Activated T-cell treated with anti-CD3 and anti-CD28 coated beads, Interleukin-2, amount 50 U/mL, for 1 hour (primary cell): ENCODE measurements around the gene S100A16.

ENCODE experiments used
- DNase-seq: peaks from one replicate; pipeline ENCODE4 v3.0.0-alpha.2; 2020

The S100A16 gene

GRCh38 chr1:153560771-153561465 is 52.0 kb downstream of the S100A16 start:
- no peak for DNase-seq

DNA sequence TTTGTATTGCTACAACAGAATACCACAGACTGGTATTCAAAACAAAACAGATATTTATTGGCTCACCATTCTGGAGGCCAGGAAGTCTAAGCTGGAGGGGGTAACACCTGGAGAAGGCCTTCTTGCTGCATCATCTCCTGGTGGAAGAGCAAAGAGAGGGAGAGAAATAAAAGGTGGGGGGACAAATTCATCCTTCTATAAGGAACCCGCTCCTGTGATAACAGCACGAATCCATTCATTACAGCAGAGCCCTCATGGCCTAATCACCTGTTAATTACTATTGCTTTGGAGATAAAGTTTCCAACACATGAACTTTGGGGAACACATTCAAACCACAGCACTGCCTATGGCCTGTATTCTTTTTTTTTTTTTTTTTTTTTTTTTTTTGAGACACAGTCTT is 52.7 kb downstream of the S100A16 start:
- DNase-seq, result no peak

DNA sequence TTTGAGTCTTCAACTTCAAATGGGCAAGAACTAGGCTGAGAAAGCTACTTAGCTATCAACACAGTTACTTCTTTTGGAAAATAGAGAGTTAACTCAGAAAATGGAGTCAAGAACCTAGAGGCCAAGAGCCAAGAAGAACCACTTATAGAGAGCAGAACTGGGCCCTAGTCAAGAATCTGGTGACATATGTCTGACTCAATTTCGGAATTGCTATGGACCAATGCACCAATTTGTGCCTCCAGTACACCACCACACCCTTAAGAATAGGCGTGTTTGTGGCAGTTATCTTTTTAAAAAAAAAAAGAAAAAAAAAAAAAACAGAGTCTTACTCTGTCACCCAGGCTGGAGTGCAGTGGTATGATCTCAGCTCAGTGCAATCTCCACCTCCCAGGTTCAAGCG is 55.1 kb downstream of the S100A16 start:
- no peak for DNase-seq
